Measurements from ENCODE around the gene MAPK4. TPM values are rescaled to one million over a fixed set of nuclear protein-coding genes. Genes with fewer than 3 reads are reported as not detected.

Gene MAPK4
- total RNA-seq, 2 experiments from 2014 or later = not detected

DNA sequence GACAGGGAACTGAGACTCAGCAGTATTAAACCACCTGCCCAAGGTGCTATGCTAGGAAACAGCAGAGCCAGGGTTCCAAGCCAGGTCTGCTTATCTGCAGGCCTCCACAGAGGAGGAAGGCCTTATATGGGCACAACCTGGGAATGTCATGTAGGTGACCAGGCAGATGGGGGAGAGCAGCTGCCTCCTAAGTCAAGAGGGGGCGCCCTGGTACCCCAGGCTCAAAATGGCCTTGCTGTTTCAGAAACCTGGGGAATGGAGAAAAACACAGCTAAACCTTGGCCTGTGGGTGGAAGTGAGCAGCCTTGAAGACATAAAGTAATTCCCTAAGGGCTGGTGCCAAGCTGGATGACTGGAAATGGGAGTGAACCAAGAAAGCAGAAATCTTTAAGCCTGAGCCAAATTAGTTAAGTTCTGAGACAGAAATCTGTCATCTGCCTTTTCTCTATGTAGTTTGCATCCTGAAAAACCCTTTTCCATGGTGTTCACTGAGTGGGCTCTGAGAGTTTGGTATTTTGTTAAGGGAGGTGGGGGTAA lies 79.1 kb downstream of the MAPK4 start:
- no peaks in the 10 kb centered on the region for H3K4me1 Mint-ChIP-seq
- H3K27ac Mint-ChIP-seq = no peak overlapping the region
- H3K36me3 Mint-ChIP-seq = no peaks in the 10 kb centered on the region
- no peak overlapping the region for H3K4me3 Mint-ChIP-seq
- DNase-seq (no peak), ATAC-seq (ENCODE audit: low read depth) (no peak)
- POLR2A ChIA-PET = no interaction called here
- H3K27me3 Mint-ChIP-seq = peaks cover 4% of the 10 kb centered on the region
- H3K9me3 Mint-ChIP-seq = no peaks in the 10 kb centered on the region

DNA sequence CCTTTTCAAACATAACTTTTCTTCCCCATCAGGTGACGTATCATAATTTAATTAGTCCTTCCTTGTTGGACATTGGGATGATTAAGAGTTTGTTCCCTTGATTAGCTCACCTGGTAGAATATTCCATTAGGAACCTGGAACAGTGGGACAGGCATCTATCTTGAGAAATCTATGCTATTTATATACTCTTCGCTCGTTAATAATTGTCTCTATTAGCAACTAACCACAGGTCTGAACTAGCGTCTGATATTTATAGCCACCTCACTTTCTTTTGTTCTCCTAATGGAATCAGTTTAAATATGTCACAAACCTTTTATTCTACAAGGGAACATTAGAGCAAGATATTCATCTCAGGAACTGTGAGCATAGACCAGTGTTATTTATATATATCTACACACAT lies 79.8 kb downstream of the MAPK4 start:
- Mint-ChIP-seq H3K4me3 (no peak overlapping the region), H3K27me3 (peaks cover 4% of the 10 kb centered on the region), H3K4me1 (no peaks in the 10 kb centered on the region), H3K36me3 (no peaks in the 10 kb centered on the region), H3K9me3 (no peaks in the 10 kb centered on the region), H3K27ac (no peak overlapping the region)
- POLR2A ChIA-PET = no interaction called here
- DNase-seq = no peak
- no peak for ATAC-seq (ENCODE audit: low read depth)

GRCh38 chr18:50642439-50642838 lies 82.6 kb downstream of the MAPK4 start:
- Mint-ChIP-seq H3K4me1 (no peaks in the 10 kb centered on the region), H3K4me3 (no peak overlapping the region), H3K27ac (no peak overlapping the region), H3K36me3 (no peaks in the 10 kb centered on the region), H3K27me3 (peaks cover 4% of the 10 kb centered on the region), H3K9me3 (no peaks in the 10 kb centered on the region)
- ATAC-seq (ENCODE audit: low read depth) (no peak), DNase-seq (no peak)
- POLR2A ChIA-PET = no interaction called here

- POLR2A ChIA-PET = no interaction called here
- Mint-ChIP-seq H3K36me3 (no peaks in the 10 kb centered on the region), H3K4me1 (no peaks in the 10 kb centered on the region), H3K27me3 (peaks cover 2% of the 10 kb centered on the region), H3K4me3 (no peak overlapping the region), H3K9me3 (no peaks in the 10 kb centered on the region), H3K27ac (no peak overlapping the region)
- ATAC-seq (ENCODE audit: low read depth) = no peak
- no peak for DNase-seq
Measured at GRCh38 chr18:50644146-50644545, 84.3 kb downstream of the MAPK4 start.

GRCh38 chr18:50644807-50645206 lies 84.9 kb downstream of the MAPK4 start:
- H3K4me3 Mint-ChIP-seq = no peak overlapping the region
- H3K36me3 Mint-ChIP-seq = no peaks in the 10 kb centered on the region
- POLR2A ChIA-PET = no interaction called here
- no peaks in the 10 kb centered on the region for H3K9me3 Mint-ChIP-seq
- H3K4me1 Mint-ChIP-seq = no peaks in the 10 kb centered on the region
- no peak overlapping the region for H3K27ac Mint-ChIP-seq
- ATAC-seq (ENCODE audit: low read depth) (no peak), DNase-seq (no peak)
- H3K27me3 Mint-ChIP-seq = peaks cover 2% of the 10 kb centered on the region

GRCh38 chr18:50647237-50647636 lies 87.3 kb downstream of the MAPK4 start:
- POLR2A ChIA-PET = no interaction called here
- peaks cover 2% of the 10 kb centered on the region for H3K27me3 Mint-ChIP-seq
- H3K9me3 Mint-ChIP-seq = no peaks in the 10 kb centered on the region
- H3K4me1 Mint-ChIP-seq = no peaks in the 10 kb centered on the region
- H3K27ac Mint-ChIP-seq = no peak overlapping the region
- H3K4me3 Mint-ChIP-seq = no peak overlapping the region
- ATAC-seq (ENCODE audit: low read depth) (no peak), DNase-seq (no peak)
- H3K36me3 Mint-ChIP-seq = no peaks in the 10 kb centered on the region

- Mint-ChIP-seq H3K4me3 (no peak overlapping the region), H3K4me1 (no peaks in the 10 kb centered on the region), H3K36me3 (no peaks in the 10 kb centered on the region), H3K9me3 (no peaks in the 10 kb centered on the region), H3K27me3 (peaks cover 2% of the 10 kb centered on the region), H3K27ac (no peak overlapping the region)
- no peak for DNase-seq
- POLR2A ChIA-PET = no interaction called here
- no peak for ATAC-seq (ENCODE audit: low read depth)
Measured at GRCh38 chr18:50647792-50648191, 87.9 kb downstream of the MAPK4 start.

DNA sequence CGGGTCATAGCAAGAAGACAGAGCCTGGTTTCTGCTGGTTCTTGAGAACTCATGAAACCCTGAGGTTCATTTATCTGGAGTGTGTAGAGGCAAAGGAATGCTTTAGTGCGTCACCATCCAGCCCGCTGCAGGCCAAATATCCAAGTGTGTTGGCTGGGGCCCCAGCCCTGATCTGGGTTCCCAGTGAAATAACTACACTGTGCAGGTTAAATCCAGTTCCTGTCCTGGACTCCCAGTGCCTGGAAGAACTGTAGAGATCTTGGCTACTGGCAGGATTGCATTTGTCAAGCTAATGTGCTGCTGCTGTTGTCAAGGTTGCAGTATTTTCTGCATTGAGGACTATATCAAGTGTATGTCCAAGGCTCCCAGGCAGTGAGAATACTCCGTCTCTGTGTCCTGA lies 89.9 kb downstream of the MAPK4 start:
- Mint-ChIP-seq H3K27ac (no peak overlapping the region), H3K4me3 (no peak overlapping the region), H3K9me3 (no peaks in the 10 kb centered on the region), H3K4me1 (no peaks in the 10 kb centered on the region), H3K36me3 (no peaks in the 10 kb centered on the region), H3K27me3 (no peaks in the 10 kb centered on the region)
- DNase-seq = no peak
- POLR2A ChIA-PET = no interaction called here
- ATAC-seq (ENCODE audit: low read depth) = no peak

GRCh38 chr18:50651334-50651733 lies 91.4 kb downstream of the MAPK4 start:
- POLR2A ChIA-PET = no interaction called here

DNA sequence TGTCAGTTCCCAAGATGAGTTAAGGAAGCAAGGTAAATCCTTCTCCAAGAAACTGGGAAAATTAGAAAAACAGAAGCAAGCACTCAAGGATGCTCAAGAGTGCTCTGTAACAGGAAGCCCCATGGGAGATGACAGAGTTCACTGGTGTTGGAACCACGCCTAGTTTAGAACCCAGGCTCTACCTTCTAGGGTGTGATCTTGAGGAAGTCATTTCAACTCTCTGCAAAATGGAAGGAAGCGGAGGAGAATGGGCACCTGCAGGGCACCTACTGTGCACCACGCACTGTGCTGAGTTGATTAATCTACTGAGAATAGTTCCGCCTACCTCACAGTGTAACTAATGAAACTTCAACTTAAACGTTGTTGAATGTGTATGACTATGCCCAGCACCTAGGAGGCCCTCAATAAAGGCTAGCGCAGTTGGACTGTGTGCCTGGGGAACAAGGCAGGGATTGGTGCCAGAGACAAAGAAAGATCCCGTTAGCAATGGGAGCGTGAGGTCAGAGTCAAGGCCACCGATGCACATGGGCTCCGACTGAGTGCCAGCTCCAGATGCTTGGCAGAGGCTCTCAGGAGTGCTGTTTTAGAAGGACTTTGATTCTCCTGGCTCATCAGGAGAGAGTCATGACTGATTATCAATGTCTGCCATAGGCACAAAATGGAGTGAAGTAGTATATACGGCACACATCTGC lies 93.7 kb downstream of the MAPK4 start:
- POLR2A ChIA-PET = no interaction called here
- Mint-ChIP-seq H3K4me1 (no peaks in the 10 kb centered on the region), H3K27ac (no peak overlapping the region), H3K36me3 (no peaks in the 10 kb centered on the region), H3K9me3 (no peaks in the 10 kb centered on the region), H3K4me3 (no peak overlapping the region), H3K27me3 (no peaks in the 10 kb centered on the region)
- ATAC-seq (ENCODE audit: low read depth) (no peak), DNase-seq (no peak)

More at GRCh38 chr18:50651334-50651733, 91.4 kb downstream of the MAPK4 start:
- no peak overlapping the region for H3K27ac Mint-ChIP-seq
- no peaks in the 10 kb centered on the region for H3K9me3 Mint-ChIP-seq
- H3K4me1 Mint-ChIP-seq = no peaks in the 10 kb centered on the region
- H3K27me3 Mint-ChIP-seq = no peaks in the 10 kb centered on the region
- no peak overlapping the region for H3K4me3 Mint-ChIP-seq
- DNase-seq (no peak), ATAC-seq (ENCODE audit: low read depth) (no peak)
- no peaks in the 10 kb centered on the region for H3K36me3 Mint-ChIP-seq

GRCh38 chr18:50654211-50654610 lies 94.3 kb downstream of the MAPK4 start:
- no peaks in the 10 kb centered on the region for H3K36me3 Mint-ChIP-seq
- no peak overlapping the region for H3K27ac Mint-ChIP-seq
- ATAC-seq (ENCODE audit: low read depth) = no peak
- no peaks in the 10 kb centered on the region for H3K9me3 Mint-ChIP-seq
- DNase-seq = no peak
- POLR2A ChIA-PET = no interaction called here
- H3K27me3 Mint-ChIP-seq = no peaks in the 10 kb centered on the region
- H3K4me3 Mint-ChIP-seq = no peak overlapping the region
- no peaks in the 10 kb centered on the region for H3K4me1 Mint-ChIP-seq

GRCh38 chr18:50654658-50655550 lies 95.0 kb downstream of the MAPK4 start:
- no peaks in the 10 kb centered on the region for H3K9me3 Mint-ChIP-seq
- no peak overlapping the region for H3K27ac Mint-ChIP-seq
- ATAC-seq (ENCODE audit: low read depth) (no peak), DNase-seq (no peak)
- H3K27me3 Mint-ChIP-seq = no peaks in the 10 kb centered on the region
- POLR2A ChIA-PET = no interaction called here
- no peak overlapping the region for H3K4me3 Mint-ChIP-seq
- H3K36me3 Mint-ChIP-seq = no peaks in the 10 kb centered on the region
- H3K4me1 Mint-ChIP-seq = no peaks in the 10 kb centered on the region

DNA sequence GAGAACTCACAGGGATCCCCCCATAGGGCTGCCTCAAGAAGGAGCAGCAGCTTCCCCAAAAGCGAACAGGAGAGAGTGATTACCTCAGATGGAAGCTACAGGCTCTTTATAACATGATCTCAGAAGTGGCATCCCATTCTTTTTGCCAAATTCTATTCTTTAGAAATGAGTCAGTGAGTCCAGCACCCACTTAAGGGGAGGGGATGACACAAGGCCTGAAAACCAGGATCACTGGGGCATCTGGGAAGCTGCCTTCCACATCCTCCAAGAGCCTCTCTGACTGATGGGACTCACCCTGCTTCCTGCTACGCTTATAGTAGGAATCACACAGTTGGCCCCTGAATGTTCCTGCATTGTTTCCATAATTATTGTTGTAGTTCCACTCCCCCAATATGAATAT lies 96.5 kb downstream of the MAPK4 start:
- Mint-ChIP-seq H3K36me3 (no peaks in the 10 kb centered on the region), H3K9me3 (no peaks in the 10 kb centered on the region), H3K4me3 (no peak overlapping the region), H3K27me3 (no peaks in the 10 kb centered on the region), H3K4me1 (no peaks in the 10 kb centered on the region), H3K27ac (no peak overlapping the region)
- POLR2A ChIA-PET = no interaction called here
- DNase-seq (no peak), ATAC-seq (ENCODE audit: low read depth) (no peak)

DNA sequence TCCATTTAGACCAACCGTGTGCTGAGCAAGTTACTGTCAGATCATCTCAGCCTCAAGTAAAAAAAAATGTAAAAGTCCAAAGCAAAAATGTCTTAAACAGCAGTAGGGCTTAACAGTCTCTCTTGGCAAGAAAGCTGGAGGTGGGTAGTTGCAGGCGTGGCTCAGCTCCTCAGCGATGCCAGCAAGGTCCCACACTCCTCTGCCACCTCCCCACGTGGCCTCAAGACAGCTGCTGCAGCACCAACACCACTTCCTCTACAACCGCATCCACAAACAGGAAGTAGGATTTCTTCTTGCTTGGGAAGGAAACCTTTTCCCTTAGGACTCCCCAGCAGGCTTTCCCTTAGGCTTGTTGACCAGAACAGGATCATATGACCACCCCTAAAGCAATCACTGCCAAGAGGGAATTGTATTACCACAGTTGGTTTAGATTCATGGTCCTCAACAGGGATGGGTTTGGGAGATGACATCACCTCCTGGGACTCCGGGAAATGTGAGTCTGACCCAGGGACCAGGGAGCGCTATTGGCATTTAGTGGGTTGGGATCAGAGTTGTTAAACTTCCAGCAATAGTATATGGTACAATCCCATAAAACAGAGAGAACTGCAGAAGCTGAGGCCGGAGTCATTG lies 97.1 kb downstream of the MAPK4 start:
- H3K9me3 Mint-ChIP-seq = peaks cover under 1% of the 10 kb centered on the region
- POLR2A ChIA-PET = no interaction called here
- H3K27ac Mint-ChIP-seq = no peak overlapping the region

More for the DNA sequence above, 97.1 kb downstream of the MAPK4 start:
- no peaks in the 10 kb centered on the region for H3K27me3 Mint-ChIP-seq
- H3K4me3 Mint-ChIP-seq = no peak overlapping the region
- no peaks in the 10 kb centered on the region for H3K4me1 Mint-ChIP-seq
- no peak for DNase-seq
- H3K36me3 Mint-ChIP-seq = no peaks in the 10 kb centered on the region
- no peak for ATAC-seq (ENCODE audit: low read depth)

All from activated naive CD8-positive, alpha-beta T cell treated with anti-CD3 and anti-CD28 coated beads, Interleukin-2, amount 10 ng/mL, durations not matched to agents 7 days and 5 days (primary cell).